Measurements from ENCODE around the gene COX11. TPM values are rescaled to one million over a fixed set of nuclear protein-coding genes. Genes with fewer than 3 reads are reported as not detected.

Gene COX11
- total and polyA plus RNA-seq, 2 of the 13 experiments (the other 11 are each of a cell fraction or from before 2014, with no cell fraction given): 103 to 203 TPM

DNA sequence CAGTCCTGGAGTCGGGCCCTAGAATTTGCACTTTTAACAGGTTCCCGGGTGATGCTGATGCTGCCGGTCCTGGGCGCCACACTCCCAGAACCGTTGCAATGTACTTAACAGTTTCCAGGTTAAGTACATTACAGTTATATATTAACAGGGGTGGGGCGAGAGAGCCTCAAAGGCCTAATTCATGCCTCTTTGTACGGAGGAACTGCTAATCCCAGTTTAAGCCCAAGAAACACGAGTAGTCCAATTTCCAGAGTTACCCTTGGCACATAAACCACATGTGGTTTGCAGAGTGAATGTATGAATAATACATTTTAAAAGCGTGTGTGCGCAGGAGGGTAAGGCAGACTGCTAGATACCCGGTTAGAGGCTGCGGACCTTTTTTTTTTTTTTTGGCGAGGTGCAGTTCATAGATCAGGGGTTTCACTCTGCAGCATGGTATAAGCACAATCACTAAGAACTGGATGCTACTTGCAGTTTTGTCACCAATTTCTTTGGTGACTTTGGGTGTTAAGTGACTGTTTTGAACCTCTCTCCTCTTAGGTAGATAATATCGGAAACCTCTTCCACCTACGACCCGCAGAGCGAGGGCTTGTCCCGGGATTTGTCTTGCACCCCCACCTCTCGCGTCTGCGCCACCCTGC, 713 bp downstream of the COX11 start (continued):
- no peak for TF ChIP-seq JUND (CRISPR knock-in tag; IDR thresholded peaks at IDR 0.05)
- 0 out of 2 replicates have a peak, but pooled peaks have one; percentile 2 for TF ChIP-seq ZNF766 (CRISPR knock-in tag; IDR thresholded peaks at IDR 0.05; ENCODE audit: borderline replicate concordance)
- no peak for TF ChIP-seq ZNF326 (CRISPR knock-in tag; IDR thresholded peaks at IDR 0.05; ENCODE audit: borderline replicate concordance)
- TF ChIP-seq ARNTL (CRISPR knock-in tag; IDR thresholded peaks at IDR 0.05): peak; percentile 50; the same call in 1 of the 2 replicates
- peak; percentile 52; the same call in 1 of the 2 replicates for TF ChIP-seq MED13 (CRISPR knock-in tag; IDR thresholded peaks at IDR 0.05)
- TF ChIP-seq CCDC6 (CRISPR knock-in tag; IDR thresholded peaks at IDR 0.05): peak; percentile 59; the same call in 1 of the 2 replicates
- TF ChIP-seq, protein P1, sequence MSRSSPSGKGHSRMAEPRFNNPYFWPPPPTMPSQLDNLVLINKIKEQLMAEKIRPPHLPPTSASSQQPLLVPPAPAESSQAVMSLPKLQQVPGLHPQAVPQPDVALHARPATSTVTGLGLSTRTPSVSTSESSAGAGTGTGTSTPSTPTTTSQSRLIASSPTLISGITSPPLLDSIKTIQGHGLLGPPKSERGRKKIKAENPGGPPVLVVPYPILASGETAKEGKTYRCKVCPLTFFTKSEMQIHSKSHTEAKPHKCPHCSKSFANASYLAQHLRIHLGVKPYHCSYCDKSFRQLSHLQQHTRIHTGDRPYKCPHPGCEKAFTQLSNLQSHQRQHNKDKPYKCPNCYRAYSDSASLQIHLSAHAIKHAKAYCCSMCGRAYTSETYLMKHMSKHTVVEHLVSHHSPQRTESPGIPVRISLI (CRISPR knock-in tag; IDR thresholded peaks at IDR 0.05; ENCODE audit: borderline replicate concordance): peak; percentile 88
- TF ChIP-seq, protein P2, sequence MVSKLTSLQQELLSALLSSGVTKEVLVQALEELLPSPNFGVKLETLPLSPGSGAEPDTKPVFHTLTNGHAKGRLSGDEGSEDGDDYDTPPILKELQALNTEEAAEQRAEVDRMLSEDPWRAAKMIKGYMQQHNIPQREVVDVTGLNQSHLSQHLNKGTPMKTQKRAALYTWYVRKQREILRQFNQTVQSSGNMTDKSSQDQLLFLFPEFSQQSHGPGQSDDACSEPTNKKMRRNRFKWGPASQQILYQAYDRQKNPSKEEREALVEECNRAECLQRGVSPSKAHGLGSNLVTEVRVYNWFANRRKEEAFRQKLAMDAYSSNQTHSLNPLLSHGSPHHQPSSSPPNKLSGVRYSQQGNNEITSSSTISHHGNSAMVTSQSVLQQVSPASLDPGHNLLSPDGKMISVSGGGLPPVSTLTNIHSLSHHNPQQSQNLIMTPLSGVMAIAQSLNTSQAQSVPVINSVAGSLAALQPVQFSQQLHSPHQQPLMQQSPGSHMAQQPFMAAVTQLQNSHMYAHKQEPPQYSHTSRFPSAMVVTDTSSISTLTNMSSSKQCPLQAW (CRISPR knock-in tag; IDR thresholded peaks at IDR 0.05): peak; percentile 73; the same call in 1 of the 2 replicates
- TF ChIP-seq SSRP1 (CRISPR knock-in tag; IDR thresholded peaks at IDR 0.05): 0 out of 2 replicates have a peak, but pooled peaks have one; percentile 52
- no peak for TF ChIP-seq FOSL1 (CRISPR knock-in tag; IDR thresholded peaks at IDR 0.05; ENCODE audit: borderline replicate concordance)
- TF ChIP-seq POLR2G (IDR thresholded peaks at IDR 0.05; ENCODE audit: low read depth, low read length): peak; percentile 46; the same call in 1 of the 2 replicates
- no peak for TF ChIP-seq TCF7L2 (IDR thresholded peaks at IDR 0.05; ENCODE audit: low read depth, low read length)
- peak; percentile 40; the same call in 1 of the 2 replicates for TF ChIP-seq ZNF383 (CRISPR knock-in tag; IDR thresholded peaks at IDR 0.05; ENCODE audit: borderline replicate concordance)
- TF ChIP-seq CREB1 (IDR thresholded peaks at IDR 0.05): no peak
- 0 out of 2 replicates have a peak, but pooled peaks have one; percentile 16 for TF ChIP-seq CREB1 (CRISPR knock-in tag; IDR thresholded peaks at IDR 0.05)
- TF ChIP-seq, protein P3, sequence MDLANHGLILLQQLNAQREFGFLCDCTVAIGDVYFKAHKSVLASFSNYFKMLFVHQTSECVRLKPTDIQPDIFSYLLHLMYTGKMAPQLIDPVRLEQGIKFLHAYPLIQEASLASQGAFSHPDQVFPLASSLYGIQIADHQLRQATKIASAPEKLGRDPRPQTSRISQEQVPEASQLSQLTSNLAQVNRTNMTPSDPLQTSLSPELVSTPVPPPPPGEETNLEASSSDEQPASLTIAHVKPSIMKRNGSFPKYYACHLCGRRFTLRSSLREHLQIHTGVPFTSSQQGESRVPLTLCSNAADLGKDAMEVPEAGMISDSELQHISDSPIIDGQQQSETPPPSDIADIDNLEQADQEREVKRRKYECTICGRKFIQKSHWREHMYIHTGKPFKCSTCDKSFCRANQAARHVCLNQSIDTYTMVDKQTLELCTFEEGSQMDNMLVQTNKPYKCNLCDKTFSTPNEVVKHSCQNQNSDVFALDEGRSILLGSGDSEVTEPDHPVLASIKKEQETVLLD (CRISPR knock-in tag; IDR thresholded peaks at IDR 0.05; ENCODE audit: low read depth): no peak
- TF ChIP-seq, protein P4, sequence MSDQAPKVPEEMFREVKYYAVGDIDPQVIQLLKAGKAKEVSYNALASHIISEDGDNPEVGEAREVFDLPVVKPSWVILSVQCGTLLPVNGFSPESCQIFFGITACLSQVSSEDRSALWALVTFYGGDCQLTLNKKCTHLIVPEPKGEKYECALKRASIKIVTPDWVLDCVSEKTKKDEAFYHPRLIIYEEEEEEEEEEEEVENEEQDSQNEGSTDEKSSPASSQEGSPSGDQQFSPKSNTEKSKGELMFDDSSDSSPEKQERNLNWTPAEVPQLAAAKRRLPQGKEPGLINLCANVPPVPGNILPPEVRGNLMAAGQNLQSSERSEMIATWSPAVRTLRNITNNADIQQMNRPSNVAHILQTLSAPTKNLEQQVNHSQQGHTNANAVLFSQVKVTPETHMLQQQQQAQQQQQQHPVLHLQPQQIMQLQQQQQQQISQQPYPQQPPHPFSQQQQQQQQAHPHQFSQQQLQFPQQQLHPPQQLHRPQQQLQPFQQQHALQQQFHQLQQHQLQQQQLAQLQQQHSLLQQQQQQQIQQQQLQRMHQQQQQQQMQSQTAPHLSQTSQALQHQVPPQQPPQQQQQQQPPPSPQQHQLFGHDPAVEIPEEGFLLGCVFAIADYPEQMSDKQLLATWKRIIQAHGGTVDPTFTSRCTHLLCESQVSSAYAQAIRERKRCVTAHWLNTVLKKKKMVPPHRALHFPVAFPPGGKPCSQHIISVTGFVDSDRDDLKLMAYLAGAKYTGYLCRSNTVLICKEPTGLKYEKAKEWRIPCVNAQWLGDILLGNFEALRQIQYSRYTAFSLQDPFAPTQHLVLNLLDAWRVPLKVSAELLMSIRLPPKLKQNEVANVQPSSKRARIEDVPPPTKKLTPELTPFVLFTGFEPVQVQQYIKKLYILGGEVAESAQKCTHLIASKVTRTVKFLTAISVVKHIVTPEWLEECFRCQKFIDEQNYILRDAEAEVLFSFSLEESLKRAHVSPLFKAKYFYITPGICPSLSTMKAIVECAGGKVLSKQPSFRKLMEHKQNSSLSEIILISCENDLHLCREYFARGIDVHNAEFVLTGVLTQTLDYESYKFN (CRISPR knock-in tag; conservative IDR thresholded peaks at IDR 0.05): no peak
- TF ChIP-seq ZSCAN12 (CRISPR knock-in tag; IDR thresholded peaks at IDR 0.05): no peak
